ENCODE measurements around the gene HOXB2. TPM values are rescaled to one million over a fixed set of nuclear protein-coding genes. Genes with fewer than 3 reads are reported as not detected.

Gene HOXB2
- total RNA-seq, 1 experiment from 2014 or later, result not detected

GRCh38 chr17:48530208-48530886 is 14.6 kb downstream of the HOXB2 start:
- H3K79me2 ChIP-seq (ENCODE audit: insufficient read depth, low read length), result no peaks in the 10 kb centered on the region
- no peak overlapping the region for H3K27ac Mint-ChIP-seq
- peaks cover 63% of the 10 kb centered on the region; the same call in 1 of the 2 replicates for H3K27me3 ChIP-seq (ENCODE audit: insufficient read depth, low read length)
- no peak for TF ChIP-seq CTCF (conservative IDR thresholded peaks at IDR 0.05)
- no peak overlapping the region for H2AFZ ChIP-seq (ENCODE audit: low read length)
- H3K27ac ChIP-seq (ENCODE audit: insufficient read length, low read depth, low read length), result no peak overlapping the region
- peak; percentile 55 for DNase-seq
- no peaks in the 10 kb centered on the region for H3K23me2 ChIP-seq (ENCODE audit: insufficient read length, low read depth, low read length, poor library complexity, severe bottlenecking)
- peaks cover 28 to 50% of the 10 kb centered on the region in 2 experiments for H3K4me1 Mint-ChIP-seq
- peak overlapping the region in 1 of 2 experiments; percentile 69; a peak in 1 of 5 replicates for H3K4me3 Mint-ChIP-seq
- H3K79me1 ChIP-seq (ENCODE audit: insufficient read depth, low read depth, low read length, poor library complexity, severe bottlenecking), result no peaks in the 10 kb centered on the region
- WGBS (ENCODE audit: extremely low coverage, insufficient read length, low lambda C conversion rate), result no CpG with 5 or more reads among the region's 37 CpGs
- peaks cover 8% of the 10 kb centered on the region; the same call in 1 of the 2 replicates for H3K4me1 ChIP-seq (ENCODE audit: insufficient read depth, low read length)
- no peak overlapping the region for H2BK20ac ChIP-seq (ENCODE audit: low read depth, low read length, poor library complexity, severe bottlenecking)
- no peak overlapping the region for H2BK15ac ChIP-seq (ENCODE audit: low read depth, low read length)
- no peak overlapping the region for H2BK12ac ChIP-seq (ENCODE audit: insufficient read length, low read depth, low read length)
- peaks cover 100% of the 10 kb centered on the region for H3K27me3 Mint-ChIP-seq (ENCODE audit: low read depth)
- no peak overlapping the region; the same call in 1 of the 2 replicates for H3K14ac ChIP-seq (ENCODE audit: insufficient read depth, low read length)
- H2AK5ac ChIP-seq (ENCODE audit: insufficient read length, low read length), result no peak overlapping the region
- no peak overlapping the region for H4K5ac ChIP-seq (ENCODE audit: insufficient read length, low read depth, low read length)
- H3K9me3 Mint-ChIP-seq, result peaks cover 4 to 10% of the 10 kb centered on the region in 2 experiments; a peak in 3 of 5 replicates
- no peak overlapping the region for H4K91ac ChIP-seq (ENCODE audit: insufficient read length, low read depth, low read length)
- no peak overlapping the region for H2BK5ac ChIP-seq (ENCODE audit: insufficient read length, low read length)
- no peak overlapping the region for H3T11ph ChIP-seq (ENCODE audit: low read length)
- H3K18ac ChIP-seq (ENCODE audit: insufficient read length, low read depth, low read length), result no peak overlapping the region
- H3K4me2 ChIP-seq (ENCODE audit: insufficient read depth, insufficient read length, low read length), result peak overlapping the region; percentile 23
- no peak overlapping the region for H3K23ac ChIP-seq (ENCODE audit: insufficient read length, low read depth, low read length)
- no peak overlapping the region for H2BK120ac ChIP-seq (ENCODE audit: low read depth, low read length, poor library complexity, severe bottlenecking)
- no peak overlapping the region for H3K56ac ChIP-seq (ENCODE audit: insufficient read length, low read depth, low read length)
- H3K36me3 Mint-ChIP-seq (ENCODE audit: insufficient read depth in 1 of 3, low read depth in 3 of 3), result no peaks in the 10 kb centered on the region
- H3K9ac ChIP-seq (ENCODE audit: extremely low read depth, insufficient read length, low read length), result no peak overlapping the region
- H3K4ac ChIP-seq (ENCODE audit: low read depth, low read length), result no peak overlapping the region
- H3K9me3 ChIP-seq (ENCODE audit: control insufficient read depth, low read depth, low read length), result no peaks in the 10 kb centered on the region
- no peak overlapping the region for H4K8ac ChIP-seq (replicated peaks; ENCODE audit: insufficient read length, low read depth, low read length)
- no peaks in the 10 kb centered on the region for H4K20me1 ChIP-seq (ENCODE audit: control insufficient read depth, insufficient read depth, insufficient read length)
